BE2C (cell line): ENCODE measurements around the gene BLNK.

Experiments
- DNase-seq: peaks from one replicate; pipeline ENCODE4 v3.0.0-alpha.2; 2020
- H3K27me3 ChIP-seq: fragments of 250-450 bp; sonication (Bioruptor Pico); 2 replicates; pipeline ENCODE4 v1.5.1; 2020; ENCODE audit warnings: mild to moderate bottlenecking
- H3K36me3 ChIP-seq: fragments of 250-450 bp; sonication (Bioruptor Pico); 2 replicates; pipeline ENCODE4 v1.5.1; 2020; ENCODE audit warnings: mild to moderate bottlenecking
- H3K4me1 ChIP-seq: fragments of 250-450 bp; sonication (Bioruptor Pico); 2 replicates; pipeline ENCODE4 v1.5.1; 2020
- H3K4me3 ChIP-seq: 2 replicates; pipeline ENCODE4 v1.5.1; 2011; ENCODE audit warnings: low read depth, low read length
- H3K9me3 ChIP-seq: fragments of 250-450 bp; sonication (Bioruptor Pico); 2 replicates; pipeline ENCODE4 v1.5.1; 2020
- TF ChIP-seq, protein P1 (sequence below): IDR thresholded peaks from 2 replicates; pipeline ENCODE4 v1.5.1; 2012; ENCODE audit warnings: mild to moderate bottlenecking, low read depth, low read length

Gene BLNK

DNA sequence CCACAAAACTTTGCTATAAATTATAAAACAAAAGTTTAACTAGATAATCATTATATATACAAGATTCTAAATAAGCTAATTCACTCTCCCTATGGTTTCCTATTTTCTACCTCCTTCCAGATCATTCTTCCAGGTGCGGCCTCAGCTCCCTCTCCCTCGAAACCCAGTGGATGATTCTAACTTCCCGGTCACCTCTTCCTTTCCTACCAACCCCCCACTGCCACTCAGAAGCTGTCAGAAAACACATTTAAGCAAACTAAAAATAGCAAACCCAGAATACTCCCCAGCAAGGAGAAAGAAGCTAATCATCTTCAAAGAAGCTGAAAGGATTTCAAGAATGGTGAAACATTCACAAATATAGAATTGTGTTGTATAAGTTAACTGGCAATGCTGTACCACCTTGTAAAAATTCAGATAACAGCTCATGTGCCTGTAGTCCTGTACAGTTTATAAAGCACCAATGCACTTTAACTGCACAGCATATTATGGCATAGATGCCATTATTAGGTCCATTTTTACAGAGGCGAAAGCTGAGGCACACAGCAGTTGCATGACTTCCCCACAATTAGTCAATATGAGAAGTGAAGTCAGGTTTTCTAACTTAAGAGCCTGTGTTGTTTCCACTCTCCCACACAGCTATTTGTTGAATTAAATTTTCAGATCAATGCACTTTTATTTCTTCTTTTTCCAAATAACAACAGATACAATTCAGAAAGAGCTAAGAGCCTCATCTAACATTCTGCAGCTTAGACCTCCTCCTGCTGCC is 19.2 kb upstream of the BLNK start:
- H3K4me3 ChIP-seq: no peak overlapping the region

DNA sequence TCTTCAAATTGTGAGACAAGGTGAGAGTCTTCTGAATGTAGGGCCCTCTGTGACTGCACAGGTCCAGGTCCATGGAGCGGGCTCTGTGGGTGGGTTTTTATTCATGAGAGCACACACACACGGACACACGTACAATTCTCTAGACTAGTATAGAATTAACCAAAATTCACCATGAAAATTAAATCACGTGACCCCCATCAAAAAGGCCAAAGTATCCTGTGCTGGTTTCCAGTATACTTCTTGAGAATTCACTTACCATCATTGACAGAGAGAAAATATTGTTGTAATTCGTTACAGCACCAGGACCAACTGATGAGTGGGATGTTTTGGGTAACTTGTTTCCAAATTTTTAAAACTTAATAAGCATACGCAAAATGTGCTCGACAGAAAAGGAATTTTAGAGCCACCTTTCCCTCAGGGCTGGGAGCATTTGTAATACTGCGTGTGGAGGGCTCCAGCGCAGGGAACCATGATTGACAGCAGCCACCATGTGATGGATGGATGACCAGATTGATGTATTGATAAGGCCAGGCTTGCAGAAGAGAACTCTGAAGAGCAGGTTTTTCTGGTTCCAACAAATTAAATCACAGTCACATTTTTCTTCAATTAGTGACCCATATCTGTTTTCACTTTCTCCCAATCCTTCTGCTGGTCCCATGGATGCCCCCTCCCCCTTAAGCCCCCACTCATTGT is 18.0 kb upstream of the BLNK start:
- Histone ChIP-seq H3K36me3 (no peaks in the 10 kb centered on the region), H3K27me3 (peaks cover 9% of the 10 kb centered on the region; the same call in 1 of the 2 replicates), H3K4me3 (no peak overlapping the region), H3K9me3 (no peaks in the 10 kb centered on the region), H3K4me1 (no peaks in the 10 kb centered on the region)
- no peak for DNase-seq
- TF ChIP-seq, protein P1, sequence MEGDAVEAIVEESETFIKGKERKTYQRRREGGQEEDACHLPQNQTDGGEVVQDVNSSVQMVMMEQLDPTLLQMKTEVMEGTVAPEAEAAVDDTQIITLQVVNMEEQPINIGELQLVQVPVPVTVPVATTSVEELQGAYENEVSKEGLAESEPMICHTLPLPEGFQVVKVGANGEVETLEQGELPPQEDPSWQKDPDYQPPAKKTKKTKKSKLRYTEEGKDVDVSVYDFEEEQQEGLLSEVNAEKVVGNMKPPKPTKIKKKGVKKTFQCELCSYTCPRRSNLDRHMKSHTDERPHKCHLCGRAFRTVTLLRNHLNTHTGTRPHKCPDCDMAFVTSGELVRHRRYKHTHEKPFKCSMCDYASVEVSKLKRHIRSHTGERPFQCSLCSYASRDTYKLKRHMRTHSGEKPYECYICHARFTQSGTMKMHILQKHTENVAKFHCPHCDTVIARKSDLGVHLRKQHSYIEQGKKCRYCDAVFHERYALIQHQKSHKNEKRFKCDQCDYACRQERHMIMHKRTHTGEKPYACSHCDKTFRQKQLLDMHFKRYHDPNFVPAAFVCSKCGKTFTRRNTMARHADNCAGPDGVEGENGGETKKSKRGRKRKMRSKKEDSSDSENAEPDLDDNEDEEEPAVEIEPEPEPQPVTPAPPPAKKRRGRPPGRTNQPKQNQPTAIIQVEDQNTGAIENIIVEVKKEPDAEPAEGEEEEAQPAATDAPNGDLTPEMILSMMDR: no peak

More for the DNA sequence above, 19.2 kb upstream of the BLNK start:
- TF ChIP-seq, protein P1: no peak
- DNase-seq: no peak
- no peaks in the 10 kb centered on the region for H3K36me3 ChIP-seq
- no peaks in the 10 kb centered on the region for H3K4me1 ChIP-seq
- H3K27me3 ChIP-seq: peaks cover 14% of the 10 kb centered on the region; the same call in 1 of the 2 replicates
- H3K9me3 ChIP-seq: no peaks in the 10 kb centered on the region

DNA sequence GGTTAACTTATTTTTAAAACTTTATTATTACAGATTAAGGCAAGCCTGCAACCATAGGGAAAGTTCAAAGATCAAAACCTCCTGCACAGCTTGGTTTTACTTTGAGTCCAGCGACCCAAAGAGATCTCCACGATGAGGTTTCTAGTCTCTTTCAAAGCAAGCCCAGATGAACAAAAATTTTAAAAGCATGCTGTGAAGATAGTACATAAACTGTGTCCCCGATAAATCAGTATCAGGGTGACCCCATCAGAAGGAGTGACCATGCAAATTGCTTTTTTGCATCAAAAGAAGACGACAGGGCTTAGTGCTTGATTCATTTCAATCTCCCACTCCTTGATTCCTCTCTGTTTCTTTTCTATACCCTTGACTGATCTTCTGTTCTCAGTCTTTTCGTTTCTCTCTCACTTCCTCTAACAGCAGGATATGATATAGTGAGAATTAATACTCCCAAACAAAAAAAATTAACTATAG is 16.8 kb upstream of the BLNK start:
- H3K4me1 ChIP-seq: no peaks in the 10 kb centered on the region
- 0 out of 2 replicates have a peak, but pooled peaks cover under 1% of the 10 kb centered on the region for H3K27me3 ChIP-seq
- TF ChIP-seq, protein P1: no peak
- no peaks in the 10 kb centered on the region for H3K36me3 ChIP-seq
- DNase-seq: no peak
- H3K4me3 ChIP-seq: no peak overlapping the region
- H3K9me3 ChIP-seq: no peaks in the 10 kb centered on the region

DNA sequence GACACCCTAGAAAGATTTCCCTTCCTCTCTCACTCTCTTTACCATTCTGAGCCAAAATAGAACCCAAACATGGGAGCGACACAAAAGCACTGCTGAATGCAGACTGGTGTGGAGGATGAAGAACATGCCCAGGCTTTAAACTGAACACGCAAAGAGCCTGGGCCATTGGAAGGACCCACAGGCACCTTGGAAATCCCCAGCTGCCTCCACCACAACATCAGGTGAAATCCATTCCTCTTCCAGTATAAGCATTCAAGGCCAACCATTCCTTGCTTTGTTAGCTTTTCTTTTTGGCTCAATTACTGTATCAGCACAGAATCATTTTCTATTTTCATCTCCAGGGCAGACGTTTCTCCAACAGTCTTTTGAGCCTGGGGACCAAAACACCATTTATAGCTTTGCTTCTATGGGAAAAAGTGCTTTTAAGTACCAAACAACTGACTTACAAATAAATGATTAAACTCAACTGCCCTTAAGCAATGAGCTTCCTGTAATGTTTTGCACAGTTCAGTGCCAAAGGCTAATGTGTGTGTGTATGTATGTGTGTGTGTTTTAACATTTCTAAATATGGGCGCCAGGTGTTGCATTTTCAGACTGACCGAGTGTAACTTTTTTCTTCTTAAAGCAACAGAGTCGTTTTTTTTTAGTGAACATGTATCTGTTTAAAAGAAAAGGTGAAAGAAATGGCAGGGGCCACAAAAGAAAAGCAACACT is 16.2 kb upstream of the BLNK start:
- Histone ChIP-seq H3K4me1 (no peaks in the 10 kb centered on the region), H3K27me3 (no peaks in the 10 kb centered on the region), H3K9me3 (no peaks in the 10 kb centered on the region), H3K4me3 (no peak overlapping the region), H3K36me3 (no peaks in the 10 kb centered on the region)
- TF ChIP-seq, protein P1: no peak
- DNase-seq: no peak

DNA sequence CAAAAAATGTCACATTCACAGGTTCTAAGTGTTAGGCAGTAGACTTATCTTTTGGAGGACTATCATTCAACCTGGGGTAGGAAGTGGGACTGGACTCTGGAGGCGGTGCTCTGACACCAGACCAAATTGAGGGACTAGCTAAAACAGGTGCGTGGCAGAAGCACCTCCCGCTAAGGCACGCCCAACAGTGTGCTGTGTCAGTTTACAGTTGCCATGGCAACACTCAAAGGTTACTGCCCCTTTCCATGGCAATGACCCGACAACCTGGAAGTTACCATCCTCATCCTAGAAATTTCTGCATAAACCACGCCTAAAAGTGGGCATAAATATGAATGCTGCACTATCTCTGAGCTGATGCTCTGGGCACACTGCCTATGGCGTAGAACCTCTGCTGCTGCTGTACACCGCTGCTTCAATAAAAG is 14.0 kb upstream of the BLNK start:
- H3K36me3 ChIP-seq: no peaks in the 10 kb centered on the region
- no peaks in the 10 kb centered on the region for H3K9me3 ChIP-seq
- no peaks in the 10 kb centered on the region for H3K4me1 ChIP-seq
- H3K27me3 ChIP-seq: no peaks in the 10 kb centered on the region
- TF ChIP-seq, protein P1: no peak
- DNase-seq: no peak
- H3K4me3 ChIP-seq: no peak overlapping the region
